K562 (cell line): ENCODE measurements around the gene LRP1. TPM values are rescaled to one million over a fixed set of nuclear protein-coding genes. Genes with fewer than 3 reads are reported as not detected.

Experiments
- HCFC1 ChIP-seq: IDR thresholded peaks from 2 replicates; pipeline ENCODE4 v1.6.1; 2012; ENCODE audit warnings: low read depth, low read length, improper control_type of control experiment
- TAF7 ChIP-seq: fragments of 450-650 bp; IDR thresholded peaks from 2 replicates; pipeline ENCODE4 v1.6.1; 2016; ENCODE audit warnings: missing genetic modification characterization, missing compliant biosample characterization
- THAP7 ChIP-seq: fragments of 250-450 bp; sonication (Bioruptor Pico); IDR thresholded peaks from 2 replicates; pipeline ENCODE4 v1.5.0; 2021
- ZNF24 ChIP-seq: fragments of 450-650 bp; IDR thresholded peaks from 2 replicates; pipeline ENCODE4 v1.6.1; 2016
- microRNA counts: library from miRNA; unstranded; fragments of <30 nt; microRNA quantifications from one replicate; lab custom pipeline; 2016
- microRNA-seq: library from miRNA; unstranded; fragments of <30 nt; microRNA quantifications from one replicate; pipeline ENCODE4, GENCODE V29; 2018; ENCODE audit warnings: borderline microRNAs expressed
- polyA plus RNA-seq, 8 experiments: library from polyadenylated mRNA; depleted of rRNA in 4 of 8; stranded (reverse) in 5 of 8; unstranded in 3 of 8; fragments of >200 nt; fragmentation: Nextera tagmentation in 2 of 8; fragmentation: Illumina TruSeq in 1 of 8; extraction: Ambion mirVana in 2 of 8; extraction: Trizol in 1 of 8; gene quantifications; 2 replicates each; pipeline versions ENCODE4 v1.2.1 to v1.2.3, GENCODE V29; 2011 to 2014; ENCODE audit warnings: inconsistent platforms in 1 of 8, missing spikeins in 1 of 8
- small RNA-seq: library from RNA; depleted of rRNA; stranded (forward); fragments of <200 nt; gene quantifications from one replicate; pipeline ENCODE3, GENCODE V24; 2014
- total RNA-seq, 7 experiments: library from RNA; depleted of rRNA in 6 of 7; stranded (reverse); fragments of >200 nt in 6 of 7; fragmentation: Illumina TruSeq in 2 of 7; extraction: Trizol in 2 of 7; gene quantifications; 2 replicates each; pipeline versions ENCODE4 v1.2.1 to v1.2.3, GENCODE V29; 2011 to 2021; ENCODE audit warnings: low replicate concordance in 1 of 7

LRP1 gene
- total and polyA plus RNA-seq, 9 of the 15 experiments (the other 6 are each of a cell fraction or from before 2014, with no cell fraction given) = 0.04 to 0.64 (median 0.19) TPM; not detected in 2

- no peak for TF ChIP-seq THAP7
- TF ChIP-seq TAF7 = no peak
- TF ChIP-seq ZNF24 = no peak
- no peak for TF ChIP-seq HCFC1
Measured at GRCh38 chr12:57262126-57262822, 134.0 kb downstream of the LRP1 start (continued).

MicroRNAs within 50 kb of the gene (microRNA counts, 767-probe panel; counts per million panel counts)
- microRNA hsa-miR-1228-3p (lab: Ali Mortazavi, UCI) = 1,139 counts per million, percentile 25 among the panel's probes with 10 or more counts

Small RNAs within 50 kb of the gene (microRNA-seq; reads per million reads assigned to microRNA genes)
- gene MIR1228 = not detected

Small RNAs within 50 kb of the gene (small RNA-seq; reads per million reads assigned to genes)
- gene MIR1228 = not detected

Other genes starting within 250 kb of the LRP1 start
Only the 7 nearest of the 12 such genes appear.
- 0.08 and 0.09 TPM in 2 replicates for gene MYO1A, start 78.4 kb upstream of the LRP1 start, total RNA-seq (2014; rRNA removed)
- 0.06 and 0.29 TPM in 2 replicates for gene MYO1A, start 78.4 kb upstream of the LRP1 start, total RNA-seq (2014; rRNA removed; fragmentation: Illumina TruSeq; extraction: Trizol)
- 0.08 and 0.14 TPM in 2 replicates for gene MYO1A, start 78.4 kb upstream of the LRP1 start, total RNA-seq (2015; rRNA removed; fragmentation: Illumina TruSeq; extraction: Trizol)
- gene MYO1A, start 78.4 kb upstream of the LRP1 start, total RNA-seq (2021) = 0.18 and 0.29 TPM in 2 replicates
- gene MYO1A, start 78.4 kb upstream of the LRP1 start, polyA plus RNA-seq (2011; rRNA removed) = 0.14 and 0.18 TPM in 2 replicates
- gene MYO1A, start 78.4 kb upstream of the LRP1 start, polyA plus RNA-seq (2014; fragmentation: Illumina TruSeq; extraction: Trizol) = 0.03 and 0.54 TPM in 2 replicates
- not detected for gene MYO1A, start 78.4 kb upstream of the LRP1 start, polyA plus RNA-seq (2014; fragmentation: Nextera tagmentation; extraction: Ambion mirVana)
- gene MYO1A, start 78.4 kb upstream of the LRP1 start, polyA plus RNA-seq (2014; rRNA removed) = 0.08 and 0.20 TPM in 2 replicates
- gene NEMP1, start 49.7 kb upstream of the LRP1 start, total RNA-seq (2014; rRNA removed) = 28.5 and 31.3 TPM in 2 replicates
- 44.5 and 51.5 TPM in 2 replicates for gene NEMP1, start 49.7 kb upstream of the LRP1 start, total RNA-seq (2014; rRNA removed; fragmentation: Illumina TruSeq; extraction: Trizol)
- 37.7 and 40.9 TPM in 2 replicates for gene NEMP1, start 49.7 kb upstream of the LRP1 start, total RNA-seq (2015; rRNA removed; fragmentation: Illumina TruSeq; extraction: Trizol)
- gene NEMP1, start 49.7 kb upstream of the LRP1 start, total RNA-seq (2021) = 57.0 and 59.0 TPM in 2 replicates
- gene NEMP1, start 49.7 kb upstream of the LRP1 start, polyA plus RNA-seq (2011; rRNA removed) = 69.7 and 82.2 TPM in 2 replicates
- 45.7 and 51.5 TPM in 2 replicates for gene NEMP1, start 49.7 kb upstream of the LRP1 start, polyA plus RNA-seq (2014; fragmentation: Illumina TruSeq; extraction: Trizol)
- 10 to 100 TPM in 1 of 2 experiments, 1 to 10 TPM in 1; 9.5 to 15.6 TPM for gene NEMP1, start 49.7 kb upstream of the LRP1 start, polyA plus RNA-seq (2014; fragmentation: Nextera tagmentation; extraction: Ambion mirVana)
- gene NEMP1, start 49.7 kb upstream of the LRP1 start, polyA plus RNA-seq (2014; rRNA removed) = 41.2 and 41.3 TPM in 2 replicates
- gene NAB2, start 39.4 kb upstream of the LRP1 start, total RNA-seq (2014; rRNA removed) = 32.0 and 32.8 TPM in 2 replicates
- gene NAB2, start 39.4 kb upstream of the LRP1 start, total RNA-seq (2014; rRNA removed; fragmentation: Illumina TruSeq; extraction: Trizol) = 11.8 and 14.2 TPM in 2 replicates
- 16.9 and 18.8 TPM in 2 replicates for gene NAB2, start 39.4 kb upstream of the LRP1 start, total RNA-seq (2015; rRNA removed; fragmentation: Illumina TruSeq; extraction: Trizol)
- gene NAB2, start 39.4 kb upstream of the LRP1 start, total RNA-seq (2021) = 23.4 and 36.0 TPM in 2 replicates
- gene NAB2, start 39.4 kb upstream of the LRP1 start, polyA plus RNA-seq (2011; rRNA removed) = 25.8 and 30.9 TPM in 2 replicates
- 20.4 and 30.2 TPM in 2 replicates for gene NAB2, start 39.4 kb upstream of the LRP1 start, polyA plus RNA-seq (2014; fragmentation: Illumina TruSeq; extraction: Trizol)
- gene NAB2, start 39.4 kb upstream of the LRP1 start, polyA plus RNA-seq (2014; fragmentation: Nextera tagmentation; extraction: Ambion mirVana) = under 1 TPM; 0.45 to 0.52 TPM
- 30.4 and 40.9 TPM in 2 replicates for gene NAB2, start 39.4 kb upstream of the LRP1 start, polyA plus RNA-seq (2014; rRNA removed)
- 20.8 and 28.2 TPM in 2 replicates for gene STAT6, start 17.1 kb upstream of the LRP1 start, total RNA-seq (2014; rRNA removed)
- gene STAT6, start 17.1 kb upstream of the LRP1 start, total RNA-seq (2014; rRNA removed; fragmentation: Illumina TruSeq; extraction: Trizol) = 17.1 and 18.6 TPM in 2 replicates
- 24.9 and 26.5 TPM in 2 replicates for gene STAT6, start 17.1 kb upstream of the LRP1 start, total RNA-seq (2015; rRNA removed; fragmentation: Illumina TruSeq; extraction: Trizol)
- 32.7 and 38.4 TPM in 2 replicates for gene STAT6, start 17.1 kb upstream of the LRP1 start, total RNA-seq (2021)
- gene STAT6, start 17.1 kb upstream of the LRP1 start, polyA plus RNA-seq (2011; rRNA removed) = 40.1 and 60.0 TPM in 2 replicates
- gene STAT6, start 17.1 kb upstream of the LRP1 start, polyA plus RNA-seq (2014; fragmentation: Illumina TruSeq; extraction: Trizol) = 48.2 and 49.5 TPM in 2 replicates
- 1 to 10 TPM; 2.4 to 4.3 TPM for gene STAT6, start 17.1 kb upstream of the LRP1 start, polyA plus RNA-seq (2014; fragmentation: Nextera tagmentation; extraction: Ambion mirVana)
- 37.9 and 38.4 TPM in 2 replicates for gene STAT6, start 17.1 kb upstream of the LRP1 start, polyA plus RNA-seq (2014; rRNA removed)
- gene LRP1-AS, start 19.1 kb downstream of the LRP1 start, total RNA-seq (2014; rRNA removed) = not detected in 2 replicates
- gene LRP1-AS, start 19.1 kb downstream of the LRP1 start, total RNA-seq (2014; rRNA removed; fragmentation: Illumina TruSeq; extraction: Trizol) = not detected in 2 replicates
- not detected in 2 replicates for gene LRP1-AS, start 19.1 kb downstream of the LRP1 start, total RNA-seq (2015; rRNA removed; fragmentation: Illumina TruSeq; extraction: Trizol)
- not detected in 2 replicates for gene LRP1-AS, start 19.1 kb downstream of the LRP1 start, total RNA-seq (2021)
- gene LRP1-AS, start 19.1 kb downstream of the LRP1 start, polyA plus RNA-seq (2011; rRNA removed) = not detected in 2 replicates
- gene LRP1-AS, start 19.1 kb downstream of the LRP1 start, polyA plus RNA-seq (2014; fragmentation: Illumina TruSeq; extraction: Trizol) = not detected in 2 replicates
- gene LRP1-AS, start 19.1 kb downstream of the LRP1 start, polyA plus RNA-seq (2014; fragmentation: Nextera tagmentation; extraction: Ambion mirVana) = not detected
- not detected in 2 replicates for gene LRP1-AS, start 19.1 kb downstream of the LRP1 start, polyA plus RNA-seq (2014; rRNA removed)
- 1.0 and 1.4 TPM in 2 replicates for gene NXPH4, start 88.3 kb downstream of the LRP1 start, total RNA-seq (2014; rRNA removed)
- 0.22 TPM in 1 of 2 replicates, not detected in the other for gene NXPH4, start 88.3 kb downstream of the LRP1 start, total RNA-seq (2014; rRNA removed; fragmentation: Illumina TruSeq; extraction: Trizol)
- gene NXPH4, start 88.3 kb downstream of the LRP1 start, total RNA-seq (2015; rRNA removed; fragmentation: Illumina TruSeq; extraction: Trizol) = 0.19 TPM in 1 of 2 replicates, not detected in the other
- 2.2 and 2.7 TPM in 2 replicates for gene NXPH4, start 88.3 kb downstream of the LRP1 start, total RNA-seq (2021)
- 0.49 and 1.7 TPM in 2 replicates for gene NXPH4, start 88.3 kb downstream of the LRP1 start, polyA plus RNA-seq (2011; rRNA removed)
- 1.1 and 1.9 TPM in 2 replicates for gene NXPH4, start 88.3 kb downstream of the LRP1 start, polyA plus RNA-seq (2014; fragmentation: Illumina TruSeq; extraction: Trizol)
- not detected for gene NXPH4, start 88.3 kb downstream of the LRP1 start, polyA plus RNA-seq (2014; fragmentation: Nextera tagmentation; extraction: Ambion mirVana)
- 1.1 and 1.3 TPM in 2 replicates for gene NXPH4, start 88.3 kb downstream of the LRP1 start, polyA plus RNA-seq (2014; rRNA removed)
- gene SHMT2, start 101.2 kb downstream of the LRP1 start, total RNA-seq (2014; rRNA removed) = 194 and 217 TPM in 2 replicates
- 76.9 and 92.0 TPM in 2 replicates for gene SHMT2, start 101.2 kb downstream of the LRP1 start, total RNA-seq (2014; rRNA removed; fragmentation: Illumina TruSeq; extraction: Trizol)
- gene SHMT2, start 101.2 kb downstream of the LRP1 start, total RNA-seq (2015; rRNA removed; fragmentation: Illumina TruSeq; extraction: Trizol) = 115 and 119 TPM in 2 replicates
- gene SHMT2, start 101.2 kb downstream of the LRP1 start, total RNA-seq (2021) = 227 and 243 TPM in 2 replicates
- gene SHMT2, start 101.2 kb downstream of the LRP1 start, polyA plus RNA-seq (2011; rRNA removed) = 84.6 and 226 TPM in 2 replicates
- 319 and 377 TPM in 2 replicates for gene SHMT2, start 101.2 kb downstream of the LRP1 start, polyA plus RNA-seq (2014; fragmentation: Illumina TruSeq; extraction: Trizol)
- gene SHMT2, start 101.2 kb downstream of the LRP1 start, polyA plus RNA-seq (2014; fragmentation: Nextera tagmentation; extraction: Ambion mirVana) = 10 to 100 TPM; 46.1 to 81.5 TPM
- 154 and 158 TPM in 2 replicates for gene SHMT2, start 101.2 kb downstream of the LRP1 start, polyA plus RNA-seq (2014; rRNA removed)